Embryonic facial prominence (tissue), 1 donor: ENCODE results near the gene MYO3A.
"Not testable (repeated sequence)": the region's sequence is repeated elsewhere in the genome, so short reads cannot be mapped to it uniquely, and the experiment has no call there.

Experiments used
- DNase-seq: peaks from one replicate; pipeline ENCODE4 v3.0.0-alpha.2; 2016; ENCODE audit errors: extremely low spot score

MYO3A gene

GRCh38 chr10:26081459-26081858, 147.4 kb downstream of the MYO3A start:
- no peak for DNase-seq

GRCh38 chr10:26085549-26085948, 151.5 kb downstream of the MYO3A start:
- no peak for DNase-seq

GRCh38 chr10:26087666-26088065, 153.6 kb downstream of the MYO3A start:
- DNase-seq, result no peak

GRCh38 chr10:26090026-26090425, 156.0 kb downstream of the MYO3A start:
- DNase-seq, result no peak

GRCh38 chr10:26090762-26091161, 156.7 kb downstream of the MYO3A start:
- no peak for DNase-seq

GRCh38 chr10:26093229-26093628, 159.2 kb downstream of the MYO3A start:
- DNase-seq, result no peak

GRCh38 chr10:26095781-26096180, 161.8 kb downstream of the MYO3A start:
- DNase-seq, result no peak

- not testable (repeated sequence) for DNase-seq
Measured at GRCh38 chr10:26097549-26097948, 163.5 kb downstream of the MYO3A start.

- no peak for DNase-seq
Measured at GRCh38 chr10:26112532-26112931, 178.5 kb downstream of the MYO3A start.

GRCh38 chr10:26138613-26139012, 204.6 kb downstream of the MYO3A start:
- no peak for DNase-seq

GRCh38 chr10:26156019-26156418, 222.0 kb downstream of the MYO3A start:
- no peak for DNase-seq

GRCh38 chr10:26157734-26158133, 223.7 kb downstream of the MYO3A start:
- DNase-seq, result no peak

- DNase-seq, result no peak
Measured at GRCh38 chr10:26169466-26169865, 235.4 kb downstream of the MYO3A start.

- no peak for DNase-seq
Measured at GRCh38 chr10:26172131-26172530, 238.1 kb downstream of the MYO3A start.

GRCh38 chr10:26173837-26174236, 239.8 kb downstream of the MYO3A start:
- no peak for DNase-seq

GRCh38 chr10:26177341-26177740, 243.3 kb downstream of the MYO3A start:
- DNase-seq, result no peak

GRCh38 chr10:26194275-26194674, 260.2 kb downstream of the MYO3A start:
- no peak for DNase-seq

- DNase-seq, result no peak
Measured at GRCh38 chr10:26197248-26197647, 263.2 kb downstream of the MYO3A start.

GRCh38 chr10:26198119-26198518, 264.1 kb downstream of the MYO3A start:
- DNase-seq, result no peak

- DNase-seq, result no peak
Measured at GRCh38 chr10:26199841-26200240, 265.8 kb downstream of the MYO3A start.

GRCh38 chr10:26205223-26205622, 271.2 kb downstream of the MYO3A start:
- no peak for DNase-seq

- no peak for DNase-seq
Measured at GRCh38 chr10:26211781-26212444, 277.9 kb downstream of the MYO3A start.

GRCh38 chr10:26212511-26212910, 278.5 kb downstream of the MYO3A start:
- no peak for DNase-seq

- no peak for DNase-seq
Measured at GRCh38 chr10:26213157-26213800, 279.2 kb downstream of the MYO3A start.
